Upper lobe of left lung (tissue), 4 donors: ENCODE results near the gene MCF2L2.

Experiments
- CTCF ChIP-seq, 6 experiments: fragments of 450-650 bp in 4 of 6; fragments of 200-600 bp in 2 of 6; sonication (generic) in 2 of 6; IDR thresholded peaks; one replicate each; pipeline ENCODE4 v1.5.1; 2016 to 2019; ENCODE audit warnings: antibody characterized with exemption in 6 of 6
- EP300 ChIP-seq, 4 donors: sonication (generic); formaldehyde crosslinking; IDR thresholded peaks; one replicate each; pipeline ENCODE4 v1.5.1; 2017; ENCODE audit warnings: antibody characterized with exemption in 4 of 4, control low read depth in 2 of 4
- POLR2A ChIP-seq, 4 donors: fragments of 450-650 bp; IDR thresholded peaks; one replicate each; pipeline ENCODE4 v1.5.1; 2016 to 2017; ENCODE audit warnings: antibody characterized with exemption in 4 of 4, mild to moderate bottlenecking in 2 of 4
- POLR2AphosphoS5 ChIP-seq, 2 donors: sonication (generic); formaldehyde crosslinking; IDR thresholded peaks; one replicate each; pipeline ENCODE4 v1.5.1; 2017; ENCODE audit warnings: antibody characterized with exemption in 2 of 2

- no peak for TF ChIP-seq CTCF (IDR thresholded peaks at IDR 0.05)
- TF ChIP-seq POLR2A (IDR thresholded peaks at IDR 0.05), result no peak
- TF ChIP-seq EP300 (IDR thresholded peaks at IDR 0.05), result no peak
- TF ChIP-seq POLR2AphosphoS5 (IDR thresholded peaks at IDR 0.05), result no peak
Observed at GRCh38 chr3:183277260-183277659, 151.2 kb downstream of the MCF2L2 start.
